G401.6 (cell line): ENCODE data around the gene B4GALNT4.
"Not testable (repeated sequence)": the region's sequence is repeated elsewhere in the genome, so short reads cannot be mapped to it uniquely, and the experiment has no call there.

Experiments
- FAIRE-seq: peaks from 2 replicates; lab custom pipeline; 2012; peaks lifted over from hg19 to GRCh38; lab: Jason Lieb, UNC

The B4GALNT4 gene

GRCh38 chr11:375065-376025, 6.0 kb downstream of the B4GALNT4 start:
- FAIRE-seq = no peak

DNA sequence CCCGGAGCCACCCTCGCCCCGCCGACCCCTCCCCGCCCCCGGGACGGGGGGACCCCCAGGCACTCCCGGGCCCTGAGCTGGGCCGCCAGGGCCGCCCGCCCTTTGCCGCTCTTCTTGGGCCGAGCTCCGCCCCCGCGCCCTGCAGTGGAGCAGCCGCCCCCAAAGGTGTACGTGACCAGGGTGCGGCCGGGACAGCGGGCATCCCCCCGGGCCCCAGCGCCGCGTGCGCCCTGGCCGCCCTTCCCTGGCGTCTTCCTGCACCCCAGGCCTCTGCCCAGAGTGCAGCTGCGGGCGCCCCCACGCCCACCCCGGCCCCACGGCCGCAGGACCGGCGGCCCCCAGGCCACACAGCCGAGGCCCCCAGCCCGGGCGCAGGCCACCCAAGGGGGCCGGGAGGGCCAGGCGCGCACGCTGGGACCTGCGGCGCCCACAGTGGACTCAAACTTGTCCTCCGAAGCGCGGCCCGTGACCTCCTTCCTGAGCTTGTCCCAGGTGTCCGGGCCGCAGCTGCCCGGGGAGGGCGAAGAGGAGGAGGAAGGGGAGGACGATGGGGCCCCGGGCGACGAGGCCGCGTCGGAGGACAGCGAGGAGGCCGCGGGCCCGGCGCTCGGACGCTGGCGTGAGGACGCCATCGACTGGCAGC, 7.4 kb downstream of the B4GALNT4 start:
- FAIRE-seq = no peak

GRCh38 chr11:377174-377865, 8.0 kb downstream of the B4GALNT4 start:
- FAIRE-seq = no peak

- FAIRE-seq = no peak
Measured at GRCh38 chr11:377883-378500, 8.7 kb downstream of the B4GALNT4 start.

- no peak for FAIRE-seq
Measured at GRCh38 chr11:379205-380094, 10.2 kb downstream of the B4GALNT4 start.

DNA sequence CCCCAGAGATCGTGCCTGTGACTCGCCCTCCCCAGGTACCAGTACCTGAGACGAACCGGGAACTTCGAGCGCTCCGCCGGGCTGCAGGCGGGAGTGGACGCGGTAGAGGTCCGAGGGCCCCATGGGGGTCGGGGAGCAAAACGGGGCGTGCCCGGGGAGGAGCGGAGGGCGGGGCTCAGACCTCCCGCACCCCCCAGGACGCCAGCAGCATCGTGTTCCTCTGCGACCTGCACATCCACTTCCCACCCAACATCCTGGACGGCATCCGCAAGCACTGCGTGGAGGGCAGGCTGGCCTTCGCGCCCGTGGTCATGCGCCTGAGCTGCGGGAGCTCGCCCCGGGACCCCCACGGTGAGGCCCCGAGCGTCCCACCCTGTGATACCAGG, 10.8 kb downstream of the B4GALNT4 start:
- no peak for FAIRE-seq

DNA sequence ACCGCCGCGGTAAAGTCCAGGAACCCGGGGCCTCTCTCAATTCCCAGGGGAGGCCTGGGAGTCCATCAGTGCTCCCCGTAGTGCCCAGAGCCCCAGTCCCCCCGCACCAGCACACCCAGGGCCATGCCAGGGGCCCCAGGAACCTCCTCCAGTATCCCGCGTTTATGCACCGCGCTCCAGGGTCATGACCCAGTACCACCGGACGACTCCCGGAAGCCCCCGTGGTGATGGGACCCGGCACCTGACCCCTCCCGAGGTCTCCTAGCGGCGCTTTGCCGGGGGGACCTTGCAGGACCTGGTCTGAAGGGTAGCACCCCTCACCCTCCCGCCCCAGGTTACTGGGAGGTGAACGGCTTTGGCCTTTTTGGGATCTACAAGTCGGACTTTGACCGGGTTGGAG, 11.2 kb downstream of the B4GALNT4 start:
- no peak for FAIRE-seq

DNA sequence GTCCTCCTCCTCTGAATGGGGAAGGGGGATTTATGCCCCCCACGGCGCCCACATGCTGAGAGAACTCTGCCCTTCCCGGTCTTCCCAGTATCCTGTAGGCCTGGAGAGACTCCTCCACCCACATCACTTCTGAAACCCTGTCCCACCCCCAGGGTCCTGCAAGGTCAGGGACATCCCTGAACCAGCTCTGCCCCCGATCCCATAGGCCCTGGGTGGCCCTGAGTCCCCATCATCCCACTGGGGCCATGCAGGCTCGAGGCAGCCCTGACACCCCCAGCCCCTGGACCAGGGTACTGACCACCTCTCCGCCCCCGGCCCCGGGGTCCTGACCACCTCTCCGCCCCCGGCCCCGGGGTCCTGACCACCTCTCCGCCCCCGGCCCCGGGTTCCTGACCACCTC, 11.7 kb downstream of the B4GALNT4 start:
- FAIRE-seq = no peak

GRCh38 chr11:381501-382072, 12.3 kb downstream of the B4GALNT4 start:
- FAIRE-seq = no peak

- no peak for FAIRE-seq
Measured at GRCh38 chr11:382081-382629, 12.9 kb downstream of the B4GALNT4 start.

DNA sequence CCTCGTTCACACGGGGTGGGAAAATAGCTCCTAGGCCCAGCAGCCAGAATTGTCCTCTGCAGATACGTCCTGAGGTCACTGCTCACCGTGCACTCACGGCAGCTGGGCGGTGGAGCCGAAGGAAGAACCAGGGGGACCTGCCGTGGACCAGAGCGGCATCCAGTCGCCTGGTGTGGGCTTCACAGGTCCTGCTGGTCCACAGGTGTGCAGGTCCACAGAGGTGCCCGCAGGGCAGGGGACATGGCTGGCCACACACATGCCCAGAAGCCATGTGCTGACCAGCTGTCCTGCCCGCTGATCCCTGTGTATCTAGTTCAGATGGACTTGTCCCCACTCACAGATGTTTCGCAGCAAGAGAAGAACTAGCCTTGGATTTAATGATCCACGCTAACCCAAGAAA, 14.1 kb downstream of the B4GALNT4 start:
- no peak for FAIRE-seq

DNA sequence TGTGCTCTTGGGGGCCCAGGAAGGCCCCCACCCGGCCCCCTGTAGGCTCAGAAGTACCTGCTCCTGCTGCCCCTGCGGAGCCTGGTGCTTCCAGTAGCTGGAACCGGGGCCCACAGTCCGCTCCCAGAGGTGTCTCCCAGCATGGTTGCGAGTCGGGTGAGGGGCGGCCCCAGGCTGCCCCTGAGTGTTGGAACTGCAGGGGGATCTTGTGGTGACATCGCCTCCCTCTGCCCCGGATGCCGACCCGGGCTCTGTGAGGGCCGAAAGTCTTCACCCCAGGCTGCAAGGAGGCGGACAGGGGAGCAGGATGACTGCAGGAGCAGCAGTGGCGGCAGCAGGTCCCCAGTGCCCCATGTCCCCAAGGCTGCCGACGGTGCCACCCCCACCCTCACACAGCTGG, 15.2 kb downstream of the B4GALNT4 start:
- no peak for FAIRE-seq

- FAIRE-seq = no peak
Measured at GRCh38 chr11:385594-386351, 16.5 kb downstream of the B4GALNT4 start.

DNA sequence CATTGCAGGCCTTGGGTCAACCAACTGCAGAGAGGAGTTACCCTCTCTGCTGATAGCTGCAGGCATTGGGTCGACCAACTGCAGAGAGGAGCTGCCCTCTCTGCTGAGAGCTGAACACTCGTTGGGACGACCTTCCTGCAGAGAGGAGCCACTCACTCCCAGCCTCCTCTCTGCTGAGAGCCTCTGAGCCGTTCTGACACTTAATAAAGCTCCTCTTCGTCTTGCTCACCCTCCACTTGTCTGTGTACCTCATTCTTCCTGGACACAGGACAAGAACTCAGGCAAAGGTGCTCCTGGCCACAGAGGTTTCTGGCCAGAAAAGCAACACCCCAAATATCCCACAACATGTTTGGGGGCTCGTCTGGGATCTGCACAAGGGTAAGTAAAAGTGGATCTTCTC, 17.2 kb downstream of the B4GALNT4 start:
- no peak for FAIRE-seq

DNA sequence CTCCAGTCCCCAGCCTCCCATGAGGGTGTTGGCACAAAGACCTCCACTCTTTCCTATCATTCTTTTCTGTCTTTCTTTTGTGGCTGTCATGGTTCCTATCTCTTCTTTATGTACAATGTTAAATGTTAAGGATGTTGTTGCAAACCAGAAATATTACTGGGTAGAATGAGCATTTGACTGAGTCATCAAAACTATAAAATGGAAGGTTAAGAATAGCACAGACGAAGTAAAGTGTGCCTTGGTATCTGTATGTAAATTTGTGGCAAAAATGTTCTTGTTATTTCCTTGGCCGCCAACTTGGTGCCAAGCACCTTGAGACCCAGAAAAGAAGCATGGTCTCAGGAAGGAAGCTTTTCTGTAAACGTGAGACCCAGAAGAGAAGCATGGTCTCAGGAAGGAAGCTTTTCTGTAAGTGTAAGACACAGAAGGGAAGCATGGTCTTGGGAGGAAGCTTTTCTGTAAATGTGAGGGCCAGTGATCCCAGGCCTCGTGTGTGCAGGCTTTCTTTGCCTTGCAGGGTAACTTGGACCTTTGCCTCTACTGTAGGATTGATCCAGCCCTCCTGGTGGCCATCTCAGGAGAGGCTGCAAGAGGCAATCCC, 18.0 kb downstream of the B4GALNT4 start:
- FAIRE-seq = no peak

DNA sequence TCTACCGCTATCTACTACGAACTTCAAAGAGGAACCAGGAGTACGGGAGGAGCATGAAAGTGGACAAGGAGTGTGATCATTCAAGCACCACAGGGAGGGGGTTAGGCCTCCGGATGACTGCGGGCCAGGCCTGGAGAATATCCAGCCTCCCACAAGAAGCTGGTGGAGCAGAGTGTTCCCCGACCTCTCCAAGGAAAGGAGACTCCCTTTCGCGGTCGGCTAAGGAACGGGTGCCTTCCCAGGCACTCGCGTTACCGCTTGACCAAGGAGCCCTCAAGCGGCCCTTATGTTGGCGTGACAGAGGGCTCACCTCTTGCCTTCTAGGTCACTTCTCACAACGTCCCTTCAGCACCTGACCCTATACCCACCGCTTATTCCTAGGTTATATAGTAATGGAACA, 20.1 kb downstream of the B4GALNT4 start:
- FAIRE-seq = not testable (repeated sequence)

DNA sequence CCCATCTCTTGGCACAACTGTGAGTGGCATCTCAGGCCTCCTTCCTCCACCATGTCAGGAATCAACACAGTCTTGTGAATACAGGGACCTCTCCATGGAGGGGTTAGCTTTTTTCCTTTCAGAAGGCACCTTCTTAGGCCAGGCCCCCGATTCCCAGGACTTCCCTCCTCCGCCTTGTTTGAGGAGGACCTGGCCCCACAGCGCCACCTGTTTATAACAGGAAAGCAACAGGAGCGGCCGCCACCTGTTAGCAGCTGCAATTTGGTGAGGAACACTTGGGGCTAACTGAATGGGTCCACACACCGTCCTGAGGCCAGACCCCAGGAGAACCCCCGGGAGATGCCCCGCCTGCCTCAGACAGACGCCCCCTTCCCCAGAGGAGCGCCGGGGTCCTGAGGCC, 20.9 kb downstream of the B4GALNT4 start:
- no peak for FAIRE-seq

DNA sequence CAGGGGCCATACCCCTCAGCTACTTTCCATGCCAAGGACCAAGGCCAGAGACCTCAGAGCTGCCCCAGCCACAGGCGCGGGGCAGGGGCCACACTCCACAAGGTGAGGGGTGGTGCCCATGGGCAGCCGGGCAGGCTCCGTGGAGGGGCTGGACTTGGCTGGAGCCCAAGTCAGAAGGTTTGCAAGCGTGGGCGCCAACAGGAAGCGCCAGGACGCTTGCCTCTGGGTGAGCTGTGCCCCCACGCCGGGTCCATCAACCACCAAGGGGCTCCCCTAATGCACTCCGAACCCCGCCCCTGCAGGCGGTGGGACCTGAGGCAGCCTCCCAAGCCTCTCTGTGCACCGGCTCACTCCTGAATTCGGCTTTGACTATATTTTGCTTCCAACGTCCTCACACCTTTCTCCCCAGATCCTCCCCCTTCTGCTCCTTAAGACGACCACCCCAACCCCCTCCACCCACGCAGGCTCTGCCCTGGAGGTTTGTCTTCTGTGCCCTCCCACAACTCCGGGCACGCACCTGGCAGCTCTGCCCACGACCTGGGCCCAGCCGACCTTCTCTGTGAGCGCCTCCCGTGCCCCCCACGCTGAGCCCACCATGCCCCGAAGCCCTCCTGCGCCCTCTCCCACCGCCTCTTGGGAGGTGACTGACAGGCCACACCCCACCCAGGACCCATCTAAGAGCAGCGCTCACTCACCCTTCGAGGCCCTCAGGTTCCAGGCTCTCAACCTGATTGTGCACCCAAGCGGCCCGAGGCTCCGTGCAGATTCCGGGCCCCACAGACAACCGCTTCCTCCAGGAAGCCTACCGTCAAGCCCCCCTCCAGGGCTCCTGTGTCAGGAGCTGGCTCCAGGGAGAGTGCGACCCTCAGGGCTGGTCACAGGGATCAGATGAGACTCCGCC, 22.1 kb downstream of the B4GALNT4 start:
- FAIRE-seq = no peak
